Cardiac muscle cell (in vitro differentiated cells and primary cell): ENCODE measurements around the gene HP1BP3. TPM values are rescaled to one million over a fixed set of nuclear protein-coding genes. Genes with fewer than 3 reads are reported as not detected.

Experiments used
- DNase-seq, 2 donors: peaks; one replicate each; pipeline versions ENCODE4 v3.0.0 to v3.0.0-alpha.2; 2010 to 2017; ENCODE audit warnings: low read depth in 1 of 2, low spot score in 1 of 2
- H3K27ac ChIP-seq: fragments of 200-600 bp; sonication (generic); 2 replicates; pipeline ENCODE4 v1.5.1; 2016
- H3K27me3 ChIP-seq: fragments of 200-600 bp; sonication (generic); 2 replicates; pipeline ENCODE4 v1.6.0; 2016; ENCODE audit warnings: control low read depth
- H3K36me3 ChIP-seq: fragments of 200-600 bp; sonication (generic); 2 replicates; pipeline ENCODE4 v1.5.1; 2016; ENCODE audit warnings: control low read depth
- H3K4me1 ChIP-seq: fragments of 200-600 bp; sonication (generic); 2 replicates; pipeline ENCODE4 v1.8.1; 2017; ENCODE audit warnings: low read depth, mild to moderate bottlenecking, mixed run types
- H3K4me3 ChIP-seq: fragments of 200-600 bp; sonication (generic); 2 replicates; pipeline ENCODE4 v1.5.1; 2016; ENCODE audit warnings: mild to moderate bottlenecking
- H3K9me3 ChIP-seq: fragments of 200-600 bp; sonication (generic); 2 replicates; pipeline ENCODE4 v1.5.1; 2017; ENCODE audit warnings: low read depth, mild to moderate bottlenecking, control low read depth
- polyA plus RNA-seq: library from polyadenylated mRNA; unstranded; fragments of >200 nt; fragmentation: Nextera tagmentation; extraction: Ambion mirVana; gene quantifications from 2 replicates; pipeline ENCODE4 v1.2.1, GENCODE V29; 2016
- total RNA-seq: library from RNA; depleted of rRNA; stranded (reverse); fragments of >200 nt; gene quantifications from 2 replicates; pipeline ENCODE4 v1.2.3, GENCODE V29; 2016
- TF ChIP-seq, protein P1 (sequence below): IDR thresholded peaks from 2 replicates; pipeline ENCODE4 v1.5.1; 2012; ENCODE audit warnings: low read depth, mild to moderate bottlenecking, low read length

HP1BP3 gene
- total and polyA plus RNA-seq, 2 experiments from 2014 or later: 91.0 to 178 TPM

DNA sequence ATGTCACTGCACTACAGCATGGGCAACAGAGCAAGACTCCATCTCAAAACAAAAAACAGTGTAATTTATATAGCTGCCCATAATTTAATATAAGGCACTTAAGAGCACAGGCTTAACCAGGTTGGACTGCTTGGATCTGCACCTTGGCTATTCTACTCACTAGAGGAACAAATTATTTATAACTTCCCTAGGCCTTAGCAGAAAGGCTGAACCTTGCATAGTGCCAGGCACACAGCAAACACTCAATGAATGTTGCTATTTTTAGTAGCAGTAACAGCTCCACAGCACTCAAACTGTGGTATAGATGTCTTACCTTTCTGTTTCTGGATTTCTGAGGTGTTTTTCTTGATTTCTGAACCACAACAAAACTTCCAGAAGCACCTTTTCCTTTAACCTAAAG, 19.8 kb downstream of the HP1BP3 start:
- peak in 1 of 2 donors; percentile 28 for DNase-seq
- Histone ChIP-seq H3K27ac (peak overlapping the region; percentile 70), H3K9me3 (no peaks in the 10 kb centered on the region), H3K4me1 (peaks cover 9% of the 10 kb centered on the region), H3K4me3 (no peak overlapping the region), H3K36me3 (peaks cover 81% of the 10 kb centered on the region), H3K27me3 (no peaks in the 10 kb centered on the region)
- TF ChIP-seq, protein P1, sequence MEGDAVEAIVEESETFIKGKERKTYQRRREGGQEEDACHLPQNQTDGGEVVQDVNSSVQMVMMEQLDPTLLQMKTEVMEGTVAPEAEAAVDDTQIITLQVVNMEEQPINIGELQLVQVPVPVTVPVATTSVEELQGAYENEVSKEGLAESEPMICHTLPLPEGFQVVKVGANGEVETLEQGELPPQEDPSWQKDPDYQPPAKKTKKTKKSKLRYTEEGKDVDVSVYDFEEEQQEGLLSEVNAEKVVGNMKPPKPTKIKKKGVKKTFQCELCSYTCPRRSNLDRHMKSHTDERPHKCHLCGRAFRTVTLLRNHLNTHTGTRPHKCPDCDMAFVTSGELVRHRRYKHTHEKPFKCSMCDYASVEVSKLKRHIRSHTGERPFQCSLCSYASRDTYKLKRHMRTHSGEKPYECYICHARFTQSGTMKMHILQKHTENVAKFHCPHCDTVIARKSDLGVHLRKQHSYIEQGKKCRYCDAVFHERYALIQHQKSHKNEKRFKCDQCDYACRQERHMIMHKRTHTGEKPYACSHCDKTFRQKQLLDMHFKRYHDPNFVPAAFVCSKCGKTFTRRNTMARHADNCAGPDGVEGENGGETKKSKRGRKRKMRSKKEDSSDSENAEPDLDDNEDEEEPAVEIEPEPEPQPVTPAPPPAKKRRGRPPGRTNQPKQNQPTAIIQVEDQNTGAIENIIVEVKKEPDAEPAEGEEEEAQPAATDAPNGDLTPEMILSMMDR: no peak

DNA sequence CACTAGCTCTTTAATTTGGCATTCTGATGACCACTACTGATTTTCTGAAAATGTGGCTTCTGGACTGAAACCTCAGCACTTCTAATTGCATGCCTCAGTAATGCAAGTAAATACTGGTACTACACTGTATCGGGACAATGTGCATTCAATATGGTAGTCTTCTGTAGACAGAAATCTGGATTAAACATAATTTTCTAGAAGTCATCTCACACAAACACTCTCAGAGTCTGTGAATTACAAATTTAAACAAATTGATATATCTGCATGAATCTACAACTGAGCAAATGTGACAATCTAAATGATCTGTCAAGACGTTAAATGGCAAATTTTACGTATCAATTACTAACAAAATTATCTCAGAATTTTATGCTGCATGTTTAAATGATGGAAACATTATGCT, 23.7 kb downstream of the HP1BP3 start:
- H3K27ac ChIP-seq: no peak overlapping the region
- DNase-seq: no peak
- TF ChIP-seq, protein P1: no peak
- H3K4me3 ChIP-seq: no peak overlapping the region
- peaks cover 9% of the 10 kb centered on the region for H3K4me1 ChIP-seq
- peaks cover 77% of the 10 kb centered on the region for H3K36me3 ChIP-seq
- no peaks in the 10 kb centered on the region for H3K9me3 ChIP-seq
- H3K27me3 ChIP-seq: no peaks in the 10 kb centered on the region

DNA sequence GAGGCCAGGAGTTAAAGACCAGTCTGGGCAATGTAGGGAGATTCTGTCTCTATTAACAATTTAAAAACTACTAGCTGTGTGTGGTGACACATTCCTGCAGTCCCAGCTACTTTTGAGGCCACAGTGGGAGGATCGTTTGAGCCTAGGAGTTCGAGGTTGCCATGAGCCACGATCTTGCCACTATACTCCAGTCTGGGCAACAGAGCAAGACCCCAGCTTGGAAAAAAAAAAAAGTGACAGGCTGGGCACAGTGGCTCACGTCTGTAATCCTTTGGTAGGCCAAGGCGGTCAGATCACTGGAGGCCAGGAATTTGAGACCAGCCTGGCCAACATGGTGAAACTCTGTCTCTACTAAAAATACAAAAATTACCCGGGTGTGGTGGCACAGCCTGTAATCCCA, 26.8 kb downstream of the HP1BP3 start:
- peaks cover 86% of the 10 kb centered on the region for H3K36me3 ChIP-seq
- H3K4me1 ChIP-seq: no peaks in the 10 kb centered on the region
- no peak overlapping the region for H3K27ac ChIP-seq
- no peaks in the 10 kb centered on the region for H3K9me3 ChIP-seq
- no peak overlapping the region for H3K4me3 ChIP-seq
- TF ChIP-seq, protein P1: no peak
- H3K27me3 ChIP-seq: no peaks in the 10 kb centered on the region
- no peak for DNase-seq

DNA sequence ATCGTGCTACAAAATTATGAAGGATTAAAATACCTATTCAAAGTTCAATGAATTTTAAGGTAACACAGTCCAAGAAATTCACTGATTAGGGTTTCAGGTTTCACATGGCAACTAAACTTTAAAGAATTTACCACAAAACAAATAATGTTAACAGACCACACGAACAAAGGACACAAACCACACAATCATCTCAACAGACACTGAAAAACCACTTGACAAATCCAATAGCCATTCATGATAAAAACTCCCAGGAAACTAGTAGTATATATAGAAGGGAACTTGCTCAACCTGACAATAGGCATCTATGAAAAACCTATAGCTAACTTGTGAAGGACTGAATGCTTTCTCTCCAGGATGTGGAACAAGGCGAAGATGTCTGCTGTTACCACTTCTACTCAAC, 33.5 kb downstream of the HP1BP3 start:
- no peak for DNase-seq
- Histone ChIP-seq H3K27ac (no peak overlapping the region), H3K4me1 (no peaks in the 10 kb centered on the region), H3K9me3 (no peaks in the 10 kb centered on the region), H3K36me3 (peaks cover 59% of the 10 kb centered on the region), H3K4me3 (no peak overlapping the region), H3K27me3 (no peaks in the 10 kb centered on the region)
- TF ChIP-seq, protein P1: no peak

DNA sequence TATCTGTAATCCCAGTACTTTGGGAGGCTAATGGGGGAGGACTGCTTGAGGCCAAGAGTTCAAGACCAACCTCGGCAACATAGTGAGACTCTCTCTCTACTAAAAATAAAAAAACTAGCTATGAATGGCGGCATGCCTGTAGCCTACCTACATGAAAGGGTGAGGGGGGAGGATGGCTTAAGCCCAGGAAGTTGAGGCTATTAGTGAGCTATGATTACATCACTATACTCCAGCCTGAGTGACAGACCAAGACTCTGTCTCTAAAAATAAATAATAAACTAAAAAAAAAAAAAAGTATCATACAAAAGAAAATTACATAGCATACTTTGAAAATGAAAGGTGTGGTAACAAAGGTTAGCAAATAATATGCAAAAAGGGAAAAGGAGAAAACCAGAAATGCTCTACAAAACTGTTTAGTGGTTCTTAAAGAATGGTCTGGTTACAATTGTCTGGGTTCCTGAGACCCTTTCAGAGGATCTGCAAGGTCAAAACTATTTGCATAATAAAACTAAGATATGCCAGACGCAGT, 35.6 kb downstream of the HP1BP3 start:
- Histone ChIP-seq H3K27me3 (no peaks in the 10 kb centered on the region), H3K27ac (no peak overlapping the region), H3K36me3 (peaks cover 62% of the 10 kb centered on the region), H3K9me3 (no peaks in the 10 kb centered on the region), H3K4me3 (no peak overlapping the region), H3K4me1 (no peaks in the 10 kb centered on the region)
- TF ChIP-seq, protein P1: no peak
- no peak for DNase-seq
